Transverse colon (tissue), 3 donors: Measurements from ENCODE around the gene PRKG1.
"Not testable (repeated sequence)": the region's sequence is repeated elsewhere in the genome, so short reads cannot be mapped to it uniquely, and the experiment has no call there.

Experiments
- CTCF ChIP-seq, 5 experiments: fragments of 200-600 bp in 3 of 5; fragments of 450-650 bp in 2 of 5; sonication (generic) in 3 of 5; IDR thresholded peaks; 1 replicate in 2 of 5; 2 replicates in 3 of 5; pipeline ENCODE4 v1.5.1; 2016 to 2017; ENCODE audit warnings: antibody characterized with exemption in 5 of 5, inconsistent platforms in 3 of 5, mild to moderate bottlenecking in 2 of 5, moderate library complexity in 1 of 5
- EP300 ChIP-seq: sonication (generic); formaldehyde crosslinking; IDR thresholded peaks from one replicate; pipeline ENCODE4 v1.6.1; 2017; ENCODE audit warnings: antibody characterized with exemption, low read depth

- TF ChIP-seq CTCF (IDR thresholded peaks at IDR 0.05); EP300: not testable (repeated sequence)
These were observed 1173.6 kb downstream of the PRKG1 start for GRCh38 chr10:52247929-52248328.
